Adrenal gland (tissue), 12 donors: ENCODE measurements around the gene SLC39A12. TPM values are rescaled to one million over a fixed set of nuclear protein-coding genes. Genes with fewer than 3 reads are reported as not detected.

Source experiments
- DNase-seq, 7 donors: peaks; one replicate each; pipeline ENCODE4 v3.0.0-alpha.2; 2019 to 2020
- H3K27ac ChIP-seq, 5 donors: fragments of 200-600 bp; sonication (generic) in 4 of 5; 1 replicate in 3 of 5; 2 replicates in 2 of 5; pipeline versions ENCODE4 v1.5.1 to v1.8.0; 2016 to 2020; ENCODE audit warnings: mild to moderate bottlenecking in 1 of 5
- H3K27me3 ChIP-seq: fragments of 200-600 bp; 2 replicates; pipeline ENCODE4 v1.8.0; 2021
- H3K36me3 ChIP-seq, 2 donors: fragments of 200-600 bp; replicated peaks in 1 of 2; 1 replicate in 1 of 2; 2 replicates in 1 of 2; pipeline versions ENCODE4 v1.5.1 to v1.8.0; 2018 to 2022
- H3K4me1 ChIP-seq, 2 donors: fragments of 200-600 bp; replicated peaks in 1 of 2; 1 replicate in 1 of 2; 2 replicates in 1 of 2; pipeline versions ENCODE4 v1.5.1 to v1.8.0; 2018 to 2021
- H3K4me3 ChIP-seq, 4 donors: fragments of 200-600 bp; sonication (generic) in 3 of 4; one replicate each; pipeline ENCODE4 v1.5.1; 2016 to 2018
- H3K9me3 ChIP-seq, 3 donors: fragments of 200-600 bp; sonication (generic) in 1 of 3; replicated peaks in 1 of 3; 1 replicate in 2 of 3; 2 replicates in 1 of 3; pipeline versions ENCODE4 v1.5.1 to v1.8.0; 2016 to 2021
- CTCF ChIP-seq, 6 experiments: fragments of 450-650 bp in 4 of 6; fragments of 200-600 bp in 2 of 6; sonication (generic) in 1 of 6; IDR thresholded peaks; 1 replicate in 5 of 6; 2 replicates in 1 of 6; pipeline versions ENCODE4 v1.5.1 to v1.8.0; 2016 to 2021; ENCODE audit warnings: antibody characterized with exemption in 6 of 6, mild to moderate bottlenecking in 2 of 6, moderate library complexity in 1 of 6
- POLR2A ChIP-seq, 2 donors: fragments of 450-650 bp; IDR thresholded peaks; one replicate each; pipeline ENCODE4 v1.6.1; 2017; ENCODE audit warnings: antibody characterized with exemption in 2 of 2, mild to moderate bottlenecking in 2 of 2, moderate library complexity in 1 of 2
- WGBS, 4 donors: extraction: QIAGEN DNeasy Blood & Tissue Kit in 2 of 4; methylation state at CpG; one replicate each; pipeline versions ENCODE4 v1.1.5 to v1.1.7; 2013 to 2017; 5-methylcytosine and 5-hydroxymethylcytosine counted together
- intact Hi-C, 2 donors: fragments of 100-400 bp; cut with DNase I; formaldehyde crosslinking; loops; one replicate each; pipeline versions ENCODE4 v1.14.1 to v1.15.0; 2022 to 2023
- polyA plus RNA-seq, 3 donors: library from polyadenylated mRNA; stranded (reverse); fragments of 200-250 nt in 2 of 3; fragments of 350-450 nt in 1 of 3; fragmentation: Illumina TruSeq in 1 of 3; extraction: RNeasy Lipid Tissue Mini Kit (QIAGEN cat#74804) in 1 of 3; gene quantifications; one replicate each; pipeline ENCODE4 v1.2.3, GENCODE V29; 2013 to 2014
- total RNA-seq, 9 donors: library from RNA; depleted of rRNA in 4 of 9; stranded (reverse); fragments of >200 nt in 4 of 9; fragments of 120-200 nt in 1 of 9; fragmentation: NEBNext Ultra II Directional in 1 of 9; extraction: Animal tissue kit (Norgen Biotek cat#: 25700) in 1 of 9; gene quantifications; one replicate each; pipeline versions ENCODE4 v1.1.0 to v1.2.4, GENCODE V29; 2013 to 2023
- donor health status: healthy with polysubstance abuse.
- donor health status: Bipolar disorder and iron deficiency.
- donor health status: DM: yes; HTN: yes; CAD: no.
- donor health status: DM: no; HTN: no; CAD: no.
- donor health status: DM: no; HTN: no; CAD: no.
- donor health status: DM: yes; HTN: yes; CAD: no.

The SLC39A12 gene
- total and polyA plus RNA-seq, 12 donors: 0.14 to 0.34 (median 0.23) TPM; not detected in 6

- Histone ChIP-seq H3K9me3 (peaks cover 0 to 5% (median 0%) of the 10 kb centered on the region in 3 donors), H3K4me3 (no peak overlapping the region), H3K27ac (no peak overlapping the region), H3K27me3 (no peaks in the 10 kb centered on the region), H3K36me3 (no peaks in the 10 kb centered on the region), H3K4me1 (no peaks in the 10 kb centered on the region)
- DNase-seq: no peak
- intact Hi-C loops: no loop called here
- no peak for TF ChIP-seq POLR2A (IDR thresholded peaks at IDR 0.05)
- TF ChIP-seq CTCF (IDR thresholded peaks at IDR 0.05): no peak
- 86 to 89% (median 88%) methylated on average over 8 of the region's 8 CpGs for WGBS, 4 donors
These were observed 14.0 kb downstream of the SLC39A12 start for GRCh38 chr10:17965649-17966235.

- intact Hi-C loops: no loop called here
- WGBS, 4 donors: 86 to 93% (median 88%) methylated on average over 3 of the region's 3 CpGs
- DNase-seq: no peak
- Histone ChIP-seq H3K4me3 (no peak overlapping the region), H3K36me3 (no peaks in the 10 kb centered on the region), H3K4me1 (no peaks in the 10 kb centered on the region), H3K27me3 (no peaks in the 10 kb centered on the region), H3K9me3 (peaks cover 0 to 4% (median 0%) of the 10 kb centered on the region in 3 donors), H3K27ac (no peak overlapping the region)
- TF ChIP-seq CTCF (IDR thresholded peaks at IDR 0.05): no peak
- no peak for TF ChIP-seq POLR2A (IDR thresholded peaks at IDR 0.05)
These were observed 22.8 kb downstream of the SLC39A12 start for GRCh38 chr10:17974505-17974904.

GRCh38 chr10:17980846-17981565 lies 29.3 kb downstream of the SLC39A12 start:
- no peak for TF ChIP-seq POLR2A (IDR thresholded peaks at IDR 0.05)
- TF ChIP-seq CTCF (IDR thresholded peaks at IDR 0.05): no peak
- H3K4me1 ChIP-seq: no peaks in the 10 kb centered on the region
- intact Hi-C loops: no loop called here
- no peaks in the 10 kb centered on the region for H3K36me3 ChIP-seq
- DNase-seq: no peak
- H3K27me3 ChIP-seq: no peaks in the 10 kb centered on the region
- WGBS, 4 donors: 85 to 88% (median 86%) methylated on average over 6 of the region's 6 CpGs
- H3K4me3 ChIP-seq: no peak overlapping the region
- H3K9me3 ChIP-seq: no peaks in the 10 kb centered on the region
- H3K27ac ChIP-seq: no peak overlapping the region

- H3K4me1 ChIP-seq: no peaks in the 10 kb centered on the region
- no peaks in the 10 kb centered on the region for H3K36me3 ChIP-seq
- H3K27me3 ChIP-seq: no peaks in the 10 kb centered on the region
- TF ChIP-seq POLR2A (IDR thresholded peaks at IDR 0.05) (no peak), CTCF (IDR thresholded peaks at IDR 0.05) (no peak)
- WGBS, 4 donors: 83 to 94% (median 90%) methylated on average over 1 of the region's 1 CpG
- H3K4me3 ChIP-seq: no peak overlapping the region
- intact Hi-C loops: no loop called here
- H3K27ac ChIP-seq: no peak overlapping the region
- no peaks in the 10 kb centered on the region for H3K9me3 ChIP-seq
- no peak for DNase-seq
These were observed 30.2 kb downstream of the SLC39A12 start for GRCh38 chr10:17981766-17982380.
